A172 (cell line): ENCODE measurements around the gene PARVA. TPM values are rescaled to one million over a fixed set of nuclear protein-coding genes. Genes with fewer than 3 reads are reported as not detected.
"Not testable (repeated sequence)": the region's sequence is repeated elsewhere in the genome, so short reads cannot be mapped to it uniquely, and the experiment has no call there.

Experiments
- DNase-seq: peaks from one replicate; pipeline ENCODE4 v3.0.0-alpha.2; 2015; ENCODE audit warnings: low spot score
- total RNA-seq: library from RNA; depleted of rRNA; stranded (reverse); fragments of >200 nt; shearing (Covaris generic); gene quantifications from 2 replicates; pipeline ENCODE4 v1.2.3, GENCODE V29; 2014; rRNA removed

PARVA gene, protein sequence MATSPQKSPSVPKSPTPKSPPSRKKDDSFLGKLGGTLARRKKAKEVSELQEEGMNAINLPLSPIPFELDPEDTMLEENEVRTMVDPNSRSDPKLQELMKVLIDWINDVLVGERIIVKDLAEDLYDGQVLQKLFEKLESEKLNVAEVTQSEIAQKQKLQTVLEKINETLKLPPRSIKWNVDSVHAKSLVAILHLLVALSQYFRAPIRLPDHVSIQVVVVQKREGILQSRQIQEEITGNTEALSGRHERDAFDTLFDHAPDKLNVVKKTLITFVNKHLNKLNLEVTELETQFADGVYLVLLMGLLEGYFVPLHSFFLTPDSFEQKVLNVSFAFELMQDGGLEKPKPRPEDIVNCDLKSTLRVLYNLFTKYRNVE
- 41.4 and 53.8 TPM in 2 replicates for total RNA-seq

- DNase-seq = peak; percentile 80
These were observed at the start of gene PARVA for GRCh38 chr11:12377106-12377823. TSS of gene PARVA (plus strand) at chr11:12377571. CDS start at chr11:12377648, 77 bp downstream.

DNA sequence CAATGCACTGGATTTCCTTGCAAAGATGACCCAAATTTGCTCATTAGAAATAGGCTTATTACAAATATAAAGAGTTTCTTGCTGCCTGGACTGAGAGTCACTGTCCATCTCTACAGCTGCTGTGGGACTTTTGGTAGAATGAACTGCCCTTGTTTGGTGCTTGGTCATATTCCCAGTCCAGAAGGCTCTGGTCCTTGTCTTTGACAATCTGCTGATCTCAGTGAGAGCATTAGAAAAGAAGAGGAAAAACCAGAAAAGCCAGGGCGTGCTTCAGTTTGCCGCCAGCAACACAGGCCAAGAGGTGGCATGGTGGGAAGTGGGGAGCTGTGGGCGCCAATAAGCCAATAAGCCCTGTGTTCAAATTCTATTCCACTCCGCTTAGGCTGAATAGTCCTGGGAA is 48.2 kb upstream of the PARVA start:
- DNase-seq = no peak

DNA sequence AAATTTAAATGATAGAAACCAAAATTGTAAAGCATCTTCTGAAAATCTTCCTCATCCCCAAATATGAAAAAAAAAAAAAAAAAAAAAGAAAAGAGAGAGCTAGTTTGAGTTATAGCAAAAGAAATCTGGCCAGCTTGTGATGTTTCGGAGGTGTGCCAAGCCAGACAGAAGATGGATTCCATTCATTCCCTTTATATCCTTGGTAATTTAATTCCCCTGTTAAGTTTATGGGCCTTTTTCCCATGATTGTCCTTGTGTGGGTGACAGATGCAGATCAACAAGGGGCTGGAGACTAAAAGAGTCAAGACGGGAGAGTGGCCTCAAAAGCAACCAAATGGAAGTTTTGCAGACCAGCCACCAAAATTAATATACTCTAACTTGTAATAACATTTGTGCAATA is 47.6 kb upstream of the PARVA start:
- DNase-seq = no peak

DNA sequence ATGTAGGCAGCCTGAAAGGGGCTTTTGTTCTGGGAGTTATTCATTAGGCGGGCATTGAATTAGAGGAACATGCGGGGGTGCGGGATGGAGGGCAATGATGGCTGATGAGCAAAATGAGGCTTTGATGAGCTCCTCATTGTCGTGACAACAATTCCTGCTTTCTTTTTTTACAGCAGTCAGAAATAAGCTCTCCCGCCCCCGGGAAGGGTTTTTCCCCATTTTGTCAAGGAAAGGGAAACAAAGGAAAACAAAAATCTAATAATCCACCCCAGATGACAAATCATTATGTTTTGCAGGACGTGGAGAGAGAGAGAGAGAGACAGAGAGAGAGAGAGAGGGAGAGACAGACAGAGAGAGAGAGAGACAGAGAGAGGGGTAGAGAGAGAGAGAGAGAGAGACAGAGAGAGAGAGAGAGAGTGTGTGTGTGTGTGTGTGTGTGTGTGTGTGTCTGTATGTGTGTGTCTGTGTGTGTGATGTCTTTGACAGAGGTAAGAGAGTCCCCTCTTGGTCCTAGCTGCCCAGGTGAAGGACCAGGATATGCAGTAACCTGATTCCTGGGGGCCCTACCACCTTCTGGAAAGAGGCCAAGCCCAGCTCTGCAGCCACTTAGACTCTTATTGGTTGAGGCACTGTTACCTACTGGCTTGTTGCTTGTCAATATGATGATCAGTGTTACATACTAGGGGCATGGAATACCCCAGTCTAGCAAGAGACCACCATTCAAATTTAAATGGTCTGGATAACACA is 46.7 kb upstream of the PARVA start:
- DNase-seq = no peak

DNA sequence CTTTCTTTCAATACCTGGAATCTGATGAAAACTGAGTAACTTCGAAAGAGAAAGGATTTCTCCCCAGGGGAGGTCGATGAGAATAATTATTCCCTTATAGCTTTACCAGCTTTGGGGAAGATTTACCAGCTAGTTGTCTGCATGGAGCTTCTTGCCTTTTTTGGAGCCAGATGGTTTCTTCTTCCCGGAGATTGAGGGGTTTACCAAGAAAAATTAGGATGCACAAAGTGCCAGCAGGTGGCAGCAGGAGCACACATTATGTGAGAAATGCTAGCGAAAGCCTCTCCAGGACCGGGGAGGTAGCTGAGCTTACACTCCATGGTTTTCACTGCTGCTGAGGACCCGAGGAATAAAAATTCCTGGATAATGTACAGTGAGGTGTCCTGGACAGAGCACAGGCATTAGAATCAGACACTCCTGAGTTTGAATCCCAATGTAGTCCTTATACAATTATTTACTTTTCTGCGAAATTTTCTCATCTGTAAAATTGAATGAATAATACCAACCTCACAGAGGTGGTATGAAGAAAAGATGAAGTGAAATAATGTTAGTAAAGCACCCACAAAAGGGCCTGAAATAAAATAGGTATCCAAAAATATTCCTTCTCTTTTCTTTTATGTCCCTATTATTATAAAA is 46.0 kb upstream of the PARVA start:
- peak; percentile 88 for DNase-seq

GRCh38 chr11:12343526-12343925 is 33.8 kb upstream of the PARVA start:
- no peak for DNase-seq

DNA sequence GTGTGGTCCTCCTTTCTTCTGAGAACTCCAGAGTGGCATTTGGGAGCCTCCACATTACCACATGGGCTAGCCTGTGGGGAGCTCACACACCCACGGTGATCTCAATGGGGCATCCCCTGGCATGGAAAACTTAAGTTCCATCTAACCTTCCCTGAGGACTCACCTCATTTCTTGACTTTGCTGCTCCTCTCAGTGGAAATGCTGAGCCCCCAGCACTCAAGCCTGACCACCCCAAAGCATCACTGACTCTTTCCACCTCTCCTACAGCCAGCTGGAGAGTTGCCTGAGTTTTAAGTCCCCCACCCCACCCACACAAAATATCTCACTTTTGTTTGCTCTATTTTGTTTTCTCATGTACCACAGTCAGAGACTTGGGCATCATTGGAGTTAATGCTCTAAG is 23.8 kb upstream of the PARVA start:
- no peak for DNase-seq

GRCh38 chr11:12354750-12355545 is 22.4 kb upstream of the PARVA start:
- DNase-seq = no peak

- DNase-seq = no peak
These were observed 20.3 kb upstream of the PARVA start for GRCh38 chr11:12356944-12357655.

DNA sequence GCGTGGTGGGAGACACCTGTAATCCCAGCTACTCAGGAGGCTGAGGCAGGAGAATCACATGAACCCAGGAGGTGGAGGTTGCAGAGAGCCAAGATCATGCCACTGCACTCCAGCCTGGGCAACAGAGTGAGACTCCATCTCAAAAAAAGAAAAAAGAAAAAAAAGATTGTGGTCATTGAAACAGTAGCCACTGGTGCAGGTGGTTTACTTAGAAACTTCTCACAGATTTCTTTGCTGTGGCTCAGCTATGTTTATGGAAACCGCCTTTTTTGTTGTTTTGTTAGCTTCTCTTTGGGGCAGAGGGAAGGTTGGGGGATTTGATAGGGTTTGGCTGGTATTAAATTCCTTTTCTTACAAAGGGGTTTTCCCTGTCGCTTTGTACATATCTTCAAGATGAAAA is 19.7 kb upstream of the PARVA start:
- DNase-seq = not testable (repeated sequence)

DNA sequence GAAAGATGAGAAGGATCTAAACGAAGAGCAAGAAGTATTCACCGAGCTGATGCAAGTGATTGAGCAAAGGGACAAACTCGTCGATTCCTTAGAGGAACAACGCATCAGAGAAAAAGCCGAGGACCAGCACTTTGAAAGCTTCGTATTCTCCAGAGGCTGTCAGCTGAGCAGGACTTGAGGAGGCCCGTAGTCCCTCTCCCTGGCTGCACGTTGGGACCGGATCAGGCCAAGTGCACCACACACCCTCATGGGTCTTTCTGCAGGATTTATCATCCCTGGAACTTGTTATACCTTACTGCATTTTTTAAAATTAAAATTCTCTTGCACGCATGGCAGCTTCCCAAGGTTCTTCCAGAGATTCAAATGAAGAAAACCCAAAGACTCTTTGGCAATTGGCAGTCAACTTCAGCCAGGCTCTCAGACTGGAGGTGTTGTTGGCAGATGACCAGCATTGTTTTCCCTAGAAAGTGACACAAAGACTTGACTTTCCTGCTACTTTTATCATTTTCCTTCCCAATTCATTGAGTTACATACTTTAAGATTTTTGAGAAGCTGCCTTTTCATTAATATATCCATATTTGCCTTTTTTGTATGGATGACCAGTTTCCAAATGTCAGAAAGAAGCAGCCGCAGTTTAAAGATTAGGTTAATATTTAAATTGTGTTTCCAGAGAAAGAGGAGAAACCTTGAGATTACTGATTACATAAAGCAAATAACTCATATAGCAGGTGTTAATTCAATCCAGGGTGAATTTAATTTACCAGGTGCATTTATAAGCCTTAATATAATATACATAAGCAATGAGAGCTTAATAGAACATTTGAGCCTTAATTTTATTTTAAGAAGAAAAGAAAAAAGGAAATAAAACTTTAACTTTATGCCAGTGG is 18.8 kb upstream of the PARVA start:
- DNase-seq = no peak

- DNase-seq = no peak
These were observed 17.6 kb upstream of the PARVA start for GRCh38 chr11:12359761-12360160.

DNA sequence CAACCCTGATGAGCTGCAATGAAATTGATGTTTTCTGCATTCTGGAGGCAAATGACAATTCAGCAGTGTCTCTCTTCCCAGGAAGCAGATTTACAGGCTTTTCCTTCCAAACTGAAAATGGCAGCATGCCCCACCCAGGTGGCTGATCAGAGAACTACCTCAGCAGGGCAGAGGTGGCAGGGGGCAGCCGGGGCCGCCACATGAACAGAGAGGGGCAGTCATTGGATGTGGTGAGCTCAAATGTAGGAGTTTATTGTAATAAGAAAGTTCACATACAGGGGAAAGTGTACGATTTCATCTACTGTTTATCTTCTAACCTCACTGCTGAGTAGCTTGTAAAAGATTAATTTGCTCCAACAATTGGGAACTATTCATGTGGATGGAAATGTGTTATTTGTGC is 15.7 kb upstream of the PARVA start:
- no peak for DNase-seq

DNA sequence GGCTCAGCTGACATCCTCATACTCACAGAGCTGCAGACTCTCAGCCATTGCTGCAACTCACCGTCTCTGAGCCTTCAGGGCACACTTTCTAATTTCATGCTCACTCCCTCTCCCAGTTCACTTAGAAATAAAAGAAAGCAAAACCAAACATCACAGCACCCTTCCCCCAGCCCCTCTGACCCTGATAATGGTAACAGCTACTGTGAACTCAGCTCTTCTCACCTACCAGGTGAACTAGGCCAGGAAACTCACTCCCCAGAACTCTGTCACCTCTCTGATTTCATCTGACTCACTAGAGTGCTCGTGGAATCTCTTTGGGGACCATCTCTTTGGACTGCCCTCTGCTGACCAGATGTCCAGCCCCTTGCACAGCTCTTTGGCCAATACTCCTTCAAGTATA is 14.5 kb upstream of the PARVA start:
- DNase-seq = no peak

DNA sequence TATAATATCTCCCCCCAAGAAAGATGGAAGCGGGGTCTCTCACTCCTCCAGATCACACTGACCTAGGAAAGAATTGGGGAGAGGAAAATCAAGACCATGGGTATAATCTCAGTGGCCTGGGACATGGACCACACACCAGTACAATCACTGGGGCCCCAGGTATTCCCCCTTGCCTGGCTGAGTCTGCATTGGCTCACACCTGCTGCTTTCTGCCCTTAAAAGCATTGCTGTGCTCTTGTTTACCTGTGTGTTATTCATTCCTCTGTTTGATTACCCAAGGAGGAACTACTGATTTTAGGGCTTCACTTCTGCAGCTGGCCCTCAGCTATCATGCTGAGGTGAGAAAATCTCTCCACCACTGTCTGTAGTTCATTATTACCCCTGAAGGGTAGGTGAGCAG is 14.0 kb upstream of the PARVA start:
- no peak for DNase-seq

GRCh38 chr11:12365965-12366575 is 11.3 kb upstream of the PARVA start:
- not testable (repeated sequence) for DNase-seq

DNA sequence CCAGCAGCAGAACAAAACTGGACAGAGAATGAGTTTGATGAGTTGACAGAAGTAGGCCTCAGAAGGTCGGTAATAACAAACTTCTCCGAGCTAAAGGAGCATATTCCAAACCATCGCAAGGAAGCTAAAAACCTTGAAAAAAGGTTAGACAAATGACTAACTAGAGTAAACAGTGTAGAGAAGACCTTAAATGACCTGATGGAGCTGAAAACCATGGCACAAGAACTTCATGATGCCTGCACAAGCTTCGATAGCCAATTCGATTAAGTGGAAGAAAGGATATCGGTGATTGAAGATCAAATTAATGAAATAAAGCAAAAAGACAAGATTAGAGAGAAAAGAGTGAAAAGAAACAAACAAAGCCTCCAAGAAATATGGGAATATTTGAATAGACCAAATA is 10.3 kb upstream of the PARVA start:
- not testable (repeated sequence) for DNase-seq

DNA sequence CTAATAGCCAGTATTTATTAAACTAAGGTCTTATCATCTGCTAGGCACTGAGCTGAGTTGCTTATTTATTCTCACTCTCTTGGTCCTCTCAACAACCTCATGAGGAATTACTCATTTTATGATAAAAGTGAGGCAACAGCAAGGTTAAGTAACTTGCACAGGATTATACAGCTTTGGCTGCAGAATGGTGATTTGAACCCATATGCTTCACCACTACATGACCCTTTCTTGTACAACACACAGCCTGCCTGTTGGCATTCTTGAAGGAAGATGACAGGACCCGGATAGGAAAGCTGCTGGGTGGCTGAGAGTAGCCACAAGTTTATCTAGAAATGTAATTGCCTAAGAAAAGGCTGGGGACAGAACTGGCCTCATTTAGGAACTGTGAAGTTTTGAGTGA is 5.3 kb upstream of the PARVA start:
- DNase-seq = no peak

GRCh38 chr11:12375720-12376119 is 1.7 kb upstream of the PARVA start:
- DNase-seq = no peak
